Glutamatergic neuron (in vitro differentiated cells): Measurements from ENCODE around the gene FSD1. TPM values are rescaled to one million over a fixed set of nuclear protein-coding genes. Genes with fewer than 3 reads are reported as not detected.

Experiments
- DNase-seq: peaks from one replicate; pipeline ENCODE4 v3.0.0; 2022
- H3K27ac Mint-ChIP-seq: one replicate; pipeline ENCODE4 v1.8.0; 2020; ENCODE audit warnings: mild to moderate bottlenecking, mixed read lengths, inconsistent platforms; ENCODE audit not compliant: unreplicated experiment
- H3K27me3 Mint-ChIP-seq: one replicate; pipeline ENCODE4 v1.8.0; 2020; ENCODE audit warnings: mild to moderate bottlenecking, moderate library complexity, mixed read lengths, inconsistent platforms; ENCODE audit not compliant: unreplicated experiment
- H3K36me3 Mint-ChIP-seq: one replicate; pipeline ENCODE4 v1.8.0; 2020; ENCODE audit warnings: mild to moderate bottlenecking, mixed read lengths, inconsistent platforms; ENCODE audit not compliant: unreplicated experiment
- H3K4me1 Mint-ChIP-seq: one replicate; pipeline ENCODE4 v1.8.0; 2020; ENCODE audit warnings: mild to moderate bottlenecking, low read depth, mixed read lengths, inconsistent platforms; ENCODE audit not compliant: unreplicated experiment
- H3K4me3 Mint-ChIP-seq: one replicate; pipeline ENCODE4 v1.8.0; 2020; ENCODE audit warnings: mild to moderate bottlenecking, mixed read lengths, inconsistent platforms; ENCODE audit not compliant: unreplicated experiment
- H3K9me3 Mint-ChIP-seq: one replicate; pipeline ENCODE4 v1.8.0; 2020; ENCODE audit warnings: mild to moderate bottlenecking, moderate library complexity, mixed read lengths, inconsistent platforms; ENCODE audit not compliant: unreplicated experiment
- total RNA-seq: library from RNA; stranded (reverse); fragmentation: NEBNext Ultra II Directional; extraction: Animal tissue kit (Norgen Biotek cat#: 25700); gene quantifications from one replicate; pipeline ENCODE4 v1.2.1, GENCODE V29; 2021; ENCODE audit not compliant: unreplicated experiment
- TF ChIP-seq, protein P1 (sequence below): fragments of 200-600 bp; sonication (generic); IDR thresholded peaks from one replicate; pipeline ENCODE4 v1.5.0; 2021; ENCODE audit not compliant: partially characterized antibody, unreplicated experiment

Gene FSD1
- total RNA-seq, 1 donor from 2014 or later = 156 TPM

- no peaks in the 10 kb centered on the region for H3K36me3 Mint-ChIP-seq
- H3K27me3 Mint-ChIP-seq = peaks cover 14% of the 10 kb centered on the region
- TF ChIP-seq, protein P1, sequence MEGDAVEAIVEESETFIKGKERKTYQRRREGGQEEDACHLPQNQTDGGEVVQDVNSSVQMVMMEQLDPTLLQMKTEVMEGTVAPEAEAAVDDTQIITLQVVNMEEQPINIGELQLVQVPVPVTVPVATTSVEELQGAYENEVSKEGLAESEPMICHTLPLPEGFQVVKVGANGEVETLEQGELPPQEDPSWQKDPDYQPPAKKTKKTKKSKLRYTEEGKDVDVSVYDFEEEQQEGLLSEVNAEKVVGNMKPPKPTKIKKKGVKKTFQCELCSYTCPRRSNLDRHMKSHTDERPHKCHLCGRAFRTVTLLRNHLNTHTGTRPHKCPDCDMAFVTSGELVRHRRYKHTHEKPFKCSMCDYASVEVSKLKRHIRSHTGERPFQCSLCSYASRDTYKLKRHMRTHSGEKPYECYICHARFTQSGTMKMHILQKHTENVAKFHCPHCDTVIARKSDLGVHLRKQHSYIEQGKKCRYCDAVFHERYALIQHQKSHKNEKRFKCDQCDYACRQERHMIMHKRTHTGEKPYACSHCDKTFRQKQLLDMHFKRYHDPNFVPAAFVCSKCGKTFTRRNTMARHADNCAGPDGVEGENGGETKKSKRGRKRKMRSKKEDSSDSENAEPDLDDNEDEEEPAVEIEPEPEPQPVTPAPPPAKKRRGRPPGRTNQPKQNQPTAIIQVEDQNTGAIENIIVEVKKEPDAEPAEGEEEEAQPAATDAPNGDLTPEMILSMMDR = no peak
- peaks cover 9% of the 10 kb centered on the region for H3K4me1 Mint-ChIP-seq
- peak within 1 kb of the TSS; percentile 85 for H3K4me3 Mint-ChIP-seq
- H3K27ac Mint-ChIP-seq = peak within 1 kb of the TSS; percentile 94
- DNase-seq = no peak
- H3K9me3 Mint-ChIP-seq = peaks cover 13% of the 10 kb centered on the region
These were observed 34.3 kb downstream of the FSD1 start, which contains the start of gene STAP2 for GRCh38 chr19:4338441-4339355. TSS of gene STAP2 (minus strand) at chr19:4338827. CDS start at chr19:4338753, 74 bp downstream.

GRCh38 chr19:4342314-4342614 lies 37.9 kb downstream of the FSD1 start:
- H3K27ac Mint-ChIP-seq = peak overlapping the region; percentile 93
- peak overlapping the region; percentile 87 for H3K4me3 Mint-ChIP-seq
- DNase-seq = no peak
- peaks cover 14% of the 10 kb centered on the region for H3K27me3 Mint-ChIP-seq
- TF ChIP-seq, protein P1 = peak; percentile 12
- peaks cover 9% of the 10 kb centered on the region for H3K9me3 Mint-ChIP-seq
- H3K36me3 Mint-ChIP-seq = no peaks in the 10 kb centered on the region
- H3K4me1 Mint-ChIP-seq = peaks cover 9% of the 10 kb centered on the region

GRCh38 chr19:4342615-4343369 lies 38.4 kb downstream of the FSD1 start:
- no peaks in the 10 kb centered on the region for H3K36me3 Mint-ChIP-seq
- H3K9me3 Mint-ChIP-seq = peaks cover 9% of the 10 kb centered on the region
- H3K27ac Mint-ChIP-seq = peak overlapping the region; percentile 93
- H3K4me3 Mint-ChIP-seq = peak overlapping the region; percentile 87
- peaks cover 8% of the 10 kb centered on the region for H3K4me1 Mint-ChIP-seq
- TF ChIP-seq, protein P1 = no peak
- peak; percentile 95 for DNase-seq
- peaks cover 13% of the 10 kb centered on the region for H3K27me3 Mint-ChIP-seq

DNA sequence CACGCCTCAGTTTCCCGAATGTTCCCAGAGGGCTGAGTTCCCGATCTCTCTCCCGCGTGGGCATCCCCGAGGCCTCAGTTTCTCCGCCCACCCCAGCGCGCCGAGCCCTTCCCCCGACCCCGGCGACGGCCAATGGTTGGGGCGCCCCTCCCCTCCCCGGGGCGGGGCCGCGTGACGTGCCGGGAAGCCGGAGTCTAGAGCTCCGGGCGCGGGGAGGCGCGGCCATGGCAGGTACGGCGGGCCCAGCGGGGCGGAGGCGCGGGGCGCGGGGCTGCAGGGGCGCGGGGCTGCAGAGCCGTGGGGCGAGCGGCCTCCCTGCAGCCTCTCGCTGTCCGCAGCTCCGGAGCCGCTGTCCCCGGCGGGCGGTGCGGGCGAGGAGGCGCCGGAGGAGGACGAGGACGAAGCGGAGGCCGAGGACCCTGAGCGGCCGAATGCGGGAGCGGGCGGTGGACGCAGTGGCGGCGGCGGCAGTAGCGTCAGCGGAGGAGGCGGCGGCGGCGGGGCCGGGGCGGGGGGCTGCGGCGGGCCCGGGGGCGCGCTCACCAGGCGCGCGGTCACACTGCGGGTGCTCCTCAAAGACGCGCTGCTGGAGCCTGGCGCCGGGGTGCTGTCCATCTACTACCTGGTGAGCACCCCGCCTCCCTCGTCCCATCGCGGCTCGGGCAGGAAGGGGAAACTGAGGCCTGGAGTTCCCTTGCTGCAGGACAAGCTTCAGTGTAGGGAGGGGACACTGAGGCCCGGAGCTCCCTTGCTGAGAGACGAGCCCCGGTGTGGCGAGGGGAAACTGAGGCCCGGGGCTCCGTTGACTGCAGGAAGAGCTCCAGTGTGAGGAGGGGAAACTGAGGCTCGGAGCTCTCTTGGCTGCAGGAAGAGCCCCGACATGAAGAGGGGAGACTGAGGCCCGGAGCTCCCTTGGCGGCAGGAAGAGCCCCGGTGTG lies 39.2 kb downstream of the FSD1 start, which contains the start of gene MPND:
MPND (plus strand) TSS at position 193 of the 938 bp plus-strand sequence; CDS start at position 225, 32 bp downstream.
- Mint-ChIP-seq H3K27ac (peak within 1 kb of the TSS; percentile 93), H3K9me3 (peaks cover 6% of the 10 kb centered on the region), H3K27me3 (peaks cover 8% of the 10 kb centered on the region), H3K4me1 (peaks cover 3% of the 10 kb centered on the region), H3K4me3 (peak within 1 kb of the TSS; percentile 87), H3K36me3 (no peaks in the 10 kb centered on the region)
- TF ChIP-seq, protein P1 = no peak
- peak; percentile 94 for DNase-seq
